ENCODE measurements around the gene NUP153. TPM values are rescaled to one million over a fixed set of nuclear protein-coding genes. Genes with fewer than 3 reads are reported as not detected.

Gene NUP153
- total and polyA plus RNA-seq, 2 of the 8 experiments (the other 6 are each of a cell fraction or from before 2014, with no cell fraction given) = 47.0 to 84.8 TPM

GRCh38 chr6:17585766-17586490, 120.8 kb downstream of the NUP153 start:
- H3K56ac ChIP-seq (replicated peaks; ENCODE audit: insufficient read length, low read depth, low read length) = no peak overlapping the region
- no peak overlapping the region for H3K9ac ChIP-seq (replicated peaks in 1 of 4; ENCODE audit: extremely low read depth in 1 of 4, low read depth in 3 of 4, low read length in 3 of 4)
- no peak overlapping the region for H4K5ac ChIP-seq (ENCODE audit: insufficient read length, low read depth, low read length)
- H3K4me2 ChIP-seq (ENCODE audit: insufficient read depth in 1 of 2, low read depth in 2 of 2, low read length in 2 of 2) = no peak overlapping the region
- 89% methylated on average over 7 of the region's 7 CpGs; no CpG with 5 or more reads in 1 of the 2 experiments for WGBS, 2 experiments (ENCODE audit: extremely low coverage in 1 of 2, insufficient coverage in 1 of 2, insufficient read length in 1 of 2, insufficient replicate concordance in 2 of 2, low coverage in 1 of 2, low lambda C conversion rate in 2 of 2, missing lambda C conversion rate in 1 of 2)
- H3K79me1 ChIP-seq (ENCODE audit: low read depth, low read length) = no peaks in the 10 kb centered on the region
- no peak overlapping the region for H2AK5ac ChIP-seq (ENCODE audit: low read depth, low read length)
- H3K79me2 ChIP-seq (ENCODE audit: control insufficient read depth in 1 of 2, insufficient read depth in 2 of 2, low read length in 2 of 2) = no peaks in the 10 kb centered on the region
- FAIRE-seq = no peak
- TF ChIP-seq RAD21 (IDR thresholded peaks at IDR 0.05 in 1 of 2, conservative IDR thresholded peaks at IDR 0.05 in 1 of 2; ENCODE audit: low read depth in 2 of 2, low read length in 2 of 2) (peak; percentile 47 to 63), RFX5 (IDR thresholded peaks at IDR 0.05; ENCODE audit: borderline replicate concordance, low read depth, low read length) (no peak), CTCF (IDR thresholded peaks at IDR 0.05; ENCODE audit: control extremely low read depth in 1 of 3, insufficient read depth in 1 of 3, low read depth in 1 of 3, low read length in 3 of 3) (peak; percentile 40 to 63 (median 52))
- H3K4me1 ChIP-seq (replicated peaks in 1 of 4; ENCODE audit: control insufficient read depth in 3 of 4, insufficient read depth in 4 of 4, low read length in 3 of 4) = no peaks in the 10 kb centered on the region
- no peak overlapping the region for H4K8ac ChIP-seq (ENCODE audit: extremely low read depth, insufficient read depth, low read length)
- H4K91ac ChIP-seq (replicated peaks; ENCODE audit: insufficient read length, low read length) = no peak overlapping the region
- no peaks in the 10 kb centered on the region for H3K27me3 ChIP-seq (replicated peaks in 1 of 4; ENCODE audit: control insufficient read depth in 3 of 4, extremely low read depth in 1 of 4, insufficient read depth in 3 of 4, low read length in 3 of 4)
- peaks cover 3% of the 10 kb centered on the region; the same call in 1 of the 2 replicates for H3K23me2 ChIP-seq (ENCODE audit: low read depth, low read length)
- H3K4ac ChIP-seq (replicated peaks; ENCODE audit: insufficient read length, low read depth, low read length) = no peak overlapping the region
- no peak overlapping the region for H2AFZ ChIP-seq (ENCODE audit: low read length)
- H2BK120ac ChIP-seq (replicated peaks; ENCODE audit: low read depth, low read length) = no peak overlapping the region
- H3K18ac ChIP-seq (ENCODE audit: extremely low read depth, low read length) = no peak overlapping the region
- H3K14ac ChIP-seq (ENCODE audit: insufficient read length) = no peak overlapping the region
- no peak overlapping the region for H3K4me3 ChIP-seq (ENCODE audit: extremely low read depth in 1 of 4, insufficient read depth in 2 of 4, low read depth in 3 of 4, low read length in 4 of 4)
- ChIA-PET POLR2A (ENCODE audit: partially characterized antibody) (no interaction called here), CTCF (ENCODE audit: partially characterized antibody) (interaction anchor here (0.5 to 2.8 kb wide), 13 partner anchors 14 to 445 kb away, joined by 3 to 15 read pairs (median 4); partner anchors contain the start of gene FAM8A1)
- H2BK15ac ChIP-seq (ENCODE audit: low read length) = no peak overlapping the region
- no peaks in the 10 kb centered on the region for H4K20me1 ChIP-seq (replicated peaks in 1 of 2; ENCODE audit: control insufficient read depth in 1 of 2, insufficient read depth in 2 of 2, low read length in 2 of 2)
- no peak for DNase-seq (ENCODE audit: low read depth in 1 of 2, low spot score in 2 of 2)
- H2BK12ac ChIP-seq (ENCODE audit: low read depth, low read length) = no peak overlapping the region
- no peak overlapping the region for H3K27ac ChIP-seq (ENCODE audit: low read depth, low read length)
- H3K36me3 ChIP-seq (ENCODE audit: control insufficient read depth in 2 of 4, insufficient read depth in 4 of 4, low read length in 3 of 4) = no peaks in the 10 kb centered on the region
- H2BK5ac ChIP-seq (ENCODE audit: low read depth, low read length) = no peak overlapping the region
- H3K23ac ChIP-seq (ENCODE audit: insufficient read length) = no peak overlapping the region
- H3K9me3 ChIP-seq (ENCODE audit: insufficient read depth in 2 of 2, low read depth in 1 of 2, low read length in 1 of 2) = no peaks in the 10 kb centered on the region
- no peak overlapping the region for H2BK20ac ChIP-seq (ENCODE audit: low read length)
